HepG2 (cell line): ENCODE data around the gene CPNE2. TPM values are rescaled to one million over a fixed set of nuclear protein-coding genes. Genes with fewer than 3 reads are reported as not detected.

ENCODE experiments used
- ERF ChIP-seq: IDR thresholded peaks from 2 replicates; pipeline ENCODE4 v1.6.1; 2018; ENCODE audit warnings: missing biosample characterization, missing genetic modification reagents
- NFE2 ChIP-seq: sonication (generic); formaldehyde crosslinking; IDR thresholded peaks from 2 replicates; pipeline ENCODE4 v1.4.0; 2020; ENCODE audit warnings: missing genetic modification reagents
- NKX3-1 ChIP-seq: sonication (generic); formaldehyde crosslinking; IDR thresholded peaks from 2 replicates; pipeline ENCODE4 v1.5.0; 2020; ENCODE audit warnings: missing genetic modification reagents
- SATB2 ChIP-seq: sonication (generic); formaldehyde crosslinking; IDR thresholded peaks from 2 replicates; pipeline ENCODE4 v1.5.0; 2020; ENCODE audit warnings: missing genetic modification reagents
- SIN3A ChIP-seq: IDR thresholded peaks from 2 replicates; pipeline ENCODE4 v1.6.1; 2011; ENCODE audit warnings: low read depth, mild to moderate bottlenecking, control low read depth, low read length, borderline replicate concordance
- ZNF296 ChIP-seq: sonication (generic); formaldehyde crosslinking; conservative IDR thresholded peaks from 2 replicates; pipeline ENCODE4 v1.5.0; 2020; ENCODE audit warnings: mild to moderate bottlenecking, missing genetic modification reagents
- ZNF772 ChIP-seq: sonication (generic); formaldehyde crosslinking; IDR thresholded peaks from 2 replicates; pipeline ENCODE4 v1.5.0; 2020; ENCODE audit warnings: mild to moderate bottlenecking, missing genetic modification reagents
- polyA plus RNA-seq, 8 experiments: library from polyadenylated mRNA; depleted of rRNA in 3 of 8; stranded (reverse) in 7 of 8; unstranded in 1 of 8; fragments of >200 nt; fragmentation: Illumina TruSeq in 4 of 8; extraction: Trizol in 4 of 8; gene quantifications; 2 replicates each; pipeline versions ENCODE4 v1.2.1 to v1.2.3, GENCODE V29; 2011 to 2016; ENCODE audit warnings: low read depth in 4 of 8, missing spikeins in 1 of 8, mixed read lengths in 1 of 8; ENCODE audit not compliant: insufficient read depth in 1 of 8
- total RNA-seq, 5 experiments: library from RNA; depleted of rRNA; stranded (reverse); fragments of >200 nt; fragmentation: Illumina TruSeq; extraction: Trizol; gene quantifications; 2 replicates each; pipeline ENCODE4 v1.2.3, GENCODE V29; 2016; ENCODE audit warnings: low read depth in 1 of 5
- TF ChIP-seq, protein P1 (sequence below): sonication (generic); formaldehyde crosslinking; IDR thresholded peaks from 2 replicates; pipeline ENCODE4 v1.4.0; 2020; ENCODE audit warnings: mild to moderate bottlenecking, missing genetic modification reagents, borderline replicate concordance
- TF ChIP-seq, protein P2 (sequence below): sonication (generic); formaldehyde crosslinking; IDR thresholded peaks from 2 replicates; pipeline ENCODE4 v1.4.0; 2020; ENCODE audit warnings: missing genetic modification reagents, mild to moderate bottlenecking, borderline replicate concordance
- TF ChIP-seq, protein P3 (sequence below): sonication (generic); formaldehyde crosslinking; IDR thresholded peaks from 2 replicates; pipeline ENCODE4 v1.4.0; 2020; ENCODE audit warnings: missing genetic modification reagents
- TF ChIP-seq, protein P4 (sequence below), 2 experiments: sonication (generic) in 1 of 2; formaldehyde crosslinking in 1 of 2; IDR thresholded peaks; 2 replicates each; pipeline versions ENCODE4 v1.4.0 to v1.6.1; 2016 to 2020; ENCODE audit warnings: borderline replicate concordance in 1 of 2, low read depth in 1 of 2, mild to moderate bottlenecking in 1 of 2, missing genetic modification reagents in 1 of 2

The CPNE2 gene
- total and polyA plus RNA-seq, 2 of the 13 experiments (the other 11 are each of a cell fraction or from before 2014, with no cell fraction given), result 10.6 to 23.3 TPM

DNA sequence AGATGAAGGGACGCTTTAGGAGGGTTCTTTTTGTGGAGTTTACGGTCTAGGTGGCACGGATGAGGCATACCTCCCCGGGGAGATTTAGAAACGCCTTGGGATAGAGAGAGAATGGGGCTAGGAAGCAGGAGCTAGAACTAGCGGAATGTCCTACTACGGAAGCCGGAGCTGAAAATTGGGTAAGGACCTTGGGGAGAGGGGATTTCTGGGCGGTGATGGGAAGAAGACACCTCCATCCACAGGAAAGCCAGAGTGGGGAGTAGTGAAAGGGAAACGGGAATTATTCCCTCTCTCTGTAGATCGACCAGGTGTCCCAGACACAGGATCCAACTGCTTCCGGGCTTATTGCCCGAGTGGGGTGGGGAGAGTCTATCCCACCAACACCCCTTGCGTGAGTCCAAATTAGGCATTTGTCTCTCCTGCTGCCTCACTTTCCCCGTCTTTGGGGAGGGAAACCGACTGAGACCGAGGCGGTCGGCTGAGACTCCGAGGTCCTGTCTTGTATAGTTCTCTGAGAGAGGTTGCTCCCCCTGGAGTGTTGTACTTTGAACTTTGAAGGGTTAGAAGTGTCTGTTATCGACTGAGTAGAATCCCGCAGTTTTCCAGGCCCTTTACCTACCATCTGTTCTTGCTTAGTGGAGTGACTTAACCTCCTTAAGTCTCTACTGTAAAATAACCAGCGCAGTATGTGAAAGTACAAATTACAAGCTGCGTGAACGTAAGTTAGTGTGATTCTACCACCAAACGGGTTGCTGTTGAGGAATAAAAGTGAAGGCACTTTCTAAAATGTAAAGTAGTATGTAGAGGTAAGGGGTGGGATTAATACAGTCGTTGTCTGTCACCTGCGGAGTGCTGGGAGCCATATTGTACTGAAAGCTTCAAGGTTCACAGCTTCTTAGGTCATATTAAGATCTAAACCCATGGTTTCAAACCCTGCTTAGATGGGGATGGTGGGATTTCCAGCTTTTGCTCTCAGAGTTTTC is 94.8 kb downstream of the CPNE2 start (continued):
- TF ChIP-seq, protein P1, sequence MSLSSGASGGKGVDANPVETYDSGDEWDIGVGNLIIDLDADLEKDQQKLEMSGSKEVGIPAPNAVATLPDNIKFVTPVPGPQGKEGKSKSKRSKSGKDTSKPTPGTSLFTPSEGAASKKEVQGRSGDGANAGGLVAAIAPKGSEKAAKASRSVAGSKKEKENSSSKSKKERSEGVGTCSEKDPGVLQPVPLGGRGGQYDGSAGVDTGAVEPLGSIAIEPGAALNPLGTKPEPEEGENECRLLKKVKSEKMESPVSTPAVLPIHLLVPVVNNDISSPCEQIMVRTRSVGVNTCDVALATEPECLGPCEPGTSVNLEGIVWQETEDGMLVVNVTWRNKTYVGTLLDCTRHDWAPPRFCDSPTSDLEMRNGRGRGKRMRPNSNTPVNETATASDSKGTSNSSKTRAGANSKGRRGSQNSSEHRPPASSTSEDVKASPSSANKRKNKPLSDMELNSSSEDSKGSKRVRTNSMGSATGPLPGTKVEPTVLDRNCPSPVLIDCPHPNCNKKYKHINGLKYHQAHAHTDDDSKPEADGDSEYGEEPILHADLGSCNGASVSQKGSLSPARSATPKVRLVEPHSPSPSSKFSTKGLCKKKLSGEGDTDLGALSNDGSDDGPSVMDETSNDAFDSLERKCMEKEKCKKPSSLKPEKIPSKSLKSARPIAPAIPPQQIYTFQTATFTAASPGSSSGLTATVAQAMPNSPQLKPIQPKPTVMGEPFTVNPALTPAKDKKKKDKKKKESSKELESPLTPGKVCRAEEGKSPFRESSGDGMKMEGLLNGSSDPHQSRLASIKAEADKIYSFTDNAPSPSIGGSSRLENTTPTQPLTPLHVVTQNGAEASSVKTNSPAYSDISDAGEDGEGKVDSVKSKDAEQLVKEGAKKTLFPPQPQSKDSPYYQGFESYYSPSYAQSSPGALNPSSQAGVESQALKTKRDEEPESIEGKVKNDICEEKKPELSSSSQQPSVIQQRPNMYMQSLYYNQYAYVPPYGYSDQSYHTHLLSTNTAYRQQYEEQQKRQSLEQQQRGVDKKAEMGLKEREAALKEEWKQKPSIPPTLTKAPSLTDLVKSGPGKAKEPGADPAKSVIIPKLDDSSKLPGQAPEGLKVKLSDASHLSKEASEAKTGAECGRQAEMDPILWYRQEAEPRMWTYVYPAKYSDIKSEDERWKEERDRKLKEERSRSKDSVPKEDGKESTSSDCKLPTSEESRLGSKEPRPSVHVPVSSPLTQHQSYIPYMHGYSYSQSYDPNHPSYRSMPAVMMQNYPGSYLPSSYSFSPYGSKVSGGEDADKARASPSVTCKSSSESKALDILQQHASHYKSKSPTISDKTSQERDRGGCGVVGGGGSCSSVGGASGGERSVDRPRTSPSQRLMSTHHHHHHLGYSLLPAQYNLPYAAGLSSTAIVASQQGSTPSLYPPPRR (CRISPR knock-in tag), result no peak
- TF ChIP-seq ZNF772 (CRISPR knock-in tag) (0 out of 2 replicates have a peak, but pooled peaks have one; percentile 26), NFE2 (no peak), SIN3A (peak; percentile 86; the same call in 1 of the 2 replicates), SATB2 (no peak), ZNF296 (CRISPR knock-in tag) (peak; percentile 29; the same call in 1 of the 2 replicates), NKX3-1 (0 out of 2 replicates have a peak, but pooled peaks have one; percentile 47), ERF (CRISPR knock-in tag) (peak; percentile 27)
- TF ChIP-seq, protein P2, sequence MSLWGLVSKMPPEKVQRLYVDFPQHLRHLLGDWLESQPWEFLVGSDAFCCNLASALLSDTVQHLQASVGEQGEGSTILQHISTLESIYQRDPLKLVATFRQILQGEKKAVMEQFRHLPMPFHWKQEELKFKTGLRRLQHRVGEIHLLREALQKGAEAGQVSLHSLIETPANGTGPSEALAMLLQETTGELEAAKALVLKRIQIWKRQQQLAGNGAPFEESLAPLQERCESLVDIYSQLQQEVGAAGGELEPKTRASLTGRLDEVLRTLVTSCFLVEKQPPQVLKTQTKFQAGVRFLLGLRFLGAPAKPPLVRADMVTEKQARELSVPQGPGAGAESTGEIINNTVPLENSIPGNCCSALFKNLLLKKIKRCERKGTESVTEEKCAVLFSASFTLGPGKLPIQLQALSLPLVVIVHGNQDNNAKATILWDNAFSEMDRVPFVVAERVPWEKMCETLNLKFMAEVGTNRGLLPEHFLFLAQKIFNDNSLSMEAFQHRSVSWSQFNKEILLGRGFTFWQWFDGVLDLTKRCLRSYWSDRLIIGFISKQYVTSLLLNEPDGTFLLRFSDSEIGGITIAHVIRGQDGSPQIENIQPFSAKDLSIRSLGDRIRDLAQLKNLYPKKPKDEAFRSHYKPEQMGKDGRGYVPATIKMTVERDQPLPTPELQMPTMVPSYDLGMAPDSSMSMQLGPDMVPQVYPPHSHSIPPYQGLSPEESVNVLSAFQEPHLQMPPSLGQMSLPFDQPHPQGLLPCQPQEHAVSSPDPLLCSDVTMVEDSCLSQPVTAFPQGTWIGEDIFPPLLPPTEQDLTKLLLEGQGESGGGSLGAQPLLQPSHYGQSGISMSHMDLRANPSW, result peak; percentile 75; the same call in 1 of the 2 replicates
- TF ChIP-seq, protein P3, sequence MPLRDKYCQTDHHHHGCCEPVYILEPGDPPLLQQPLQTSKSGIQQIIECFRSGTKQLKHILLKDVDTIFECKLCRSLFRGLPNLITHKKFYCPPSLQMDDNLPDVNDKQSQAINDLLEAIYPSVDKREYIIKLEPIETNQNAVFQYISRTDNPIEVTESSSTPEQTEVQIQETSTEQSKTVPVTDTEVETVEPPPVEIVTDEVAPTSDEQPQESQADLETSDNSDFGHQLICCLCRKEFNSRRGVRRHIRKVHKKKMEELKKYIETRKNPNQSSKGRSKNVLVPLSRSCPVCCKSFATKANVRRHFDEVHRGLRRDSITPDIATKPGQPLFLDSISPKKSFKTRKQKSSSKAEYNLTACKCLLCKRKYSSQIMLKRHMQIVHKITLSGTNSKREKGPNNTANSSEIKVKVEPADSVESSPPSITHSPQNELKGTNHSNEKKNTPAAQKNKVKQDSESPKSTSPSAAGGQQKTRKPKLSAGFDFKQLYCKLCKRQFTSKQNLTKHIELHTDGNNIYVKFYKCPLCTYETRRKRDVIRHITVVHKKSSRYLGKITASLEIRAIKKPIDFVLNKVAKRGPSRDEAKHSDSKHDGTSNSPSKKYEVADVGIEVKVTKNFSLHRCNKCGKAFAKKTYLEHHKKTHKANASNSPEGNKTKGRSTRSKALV (CRISPR knock-in tag), result no peak
- TF ChIP-seq, protein P4, sequence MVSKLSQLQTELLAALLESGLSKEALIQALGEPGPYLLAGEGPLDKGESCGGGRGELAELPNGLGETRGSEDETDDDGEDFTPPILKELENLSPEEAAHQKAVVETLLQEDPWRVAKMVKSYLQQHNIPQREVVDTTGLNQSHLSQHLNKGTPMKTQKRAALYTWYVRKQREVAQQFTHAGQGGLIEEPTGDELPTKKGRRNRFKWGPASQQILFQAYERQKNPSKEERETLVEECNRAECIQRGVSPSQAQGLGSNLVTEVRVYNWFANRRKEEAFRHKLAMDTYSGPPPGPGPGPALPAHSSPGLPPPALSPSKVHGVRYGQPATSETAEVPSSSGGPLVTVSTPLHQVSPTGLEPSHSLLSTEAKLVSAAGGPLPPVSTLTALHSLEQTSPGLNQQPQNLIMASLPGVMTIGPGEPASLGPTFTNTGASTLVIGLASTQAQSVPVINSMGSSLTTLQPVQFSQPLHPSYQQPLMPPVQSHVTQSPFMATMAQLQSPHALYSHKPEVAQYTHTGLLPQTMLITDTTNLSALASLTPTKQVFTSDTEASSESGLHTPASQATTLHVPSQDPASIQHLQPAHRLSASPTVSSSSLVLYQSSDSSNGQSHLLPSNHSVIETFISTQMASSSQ (IDR thresholded peaks at IDR 0.05; ENCODE audit: low read depth), result 0 out of 2 replicates have a peak, but pooled peaks have one; percentile 44
- TF ChIP-seq, protein P4 (CRISPR knock-in tag; IDR thresholded peaks at IDR 0.05; ENCODE audit: borderline replicate concordance), result no peak
